Left ventricle myocardium inferior (tissue), 1 donor: ENCODE measurements around the gene CCDC167. TPM values are rescaled to one million over a fixed set of nuclear protein-coding genes. Genes with fewer than 3 reads are reported as not detected.

ENCODE experiments used
- DNase-seq: peaks from one replicate; pipeline ENCODE4 v3.0.0-alpha.2; 2020
- H3K27ac ChIP-seq: fragments of 200-600 bp; replicated peaks from 2 replicates; pipeline ENCODE4 v1.8.0; 2021
- H3K27me3 ChIP-seq: fragments of 200-600 bp; 2 replicates; pipeline ENCODE4 v1.8.0; 2021; ENCODE audit warnings: low read depth
- H3K36me3 ChIP-seq: fragments of 200-600 bp; 2 replicates; pipeline ENCODE4 v1.8.0; 2021
- H3K4me1 ChIP-seq: fragments of 200-600 bp; 2 replicates; pipeline ENCODE4 v1.8.0; 2021
- H3K4me3 ChIP-seq: fragments of 200-600 bp; 2 replicates; pipeline ENCODE4 v1.8.0; 2021; ENCODE audit warnings: mild to moderate bottlenecking, moderate library complexity
- H3K9me3 ChIP-seq: fragments of 200-600 bp; replicated peaks from 2 replicates; pipeline ENCODE4 v1.8.0; 2021
- intact Hi-C: fragments of 100-400 bp; cut with micrococcal nuclease; formaldehyde crosslinking; loops from one replicate; pipeline ENCODE4 v1.11.0; 2022
- total RNA-seq: library from RNA; stranded (reverse); fragmentation: NEBNext Ultra II Directional; extraction: Animal tissue kit (Norgen Biotek cat#: 25700); gene quantifications from one replicate; pipeline ENCODE4 v1.2.1, GENCODE V29; 2021
- TF ChIP-seq, protein P1 (sequence below): fragments of 200-600 bp; IDR thresholded peaks from 2 replicates; pipeline ENCODE4 v1.8.0; 2021; ENCODE audit warnings: antibody characterized with exemption, mild to moderate bottlenecking, borderline replicate concordance
- donor health status: DM: no; HTN: yes; CAD: no; lungs with severe emphysema.

The CCDC167 gene
- total RNA-seq, 1 donor from 2014 or later = 28.1 TPM

DNA sequence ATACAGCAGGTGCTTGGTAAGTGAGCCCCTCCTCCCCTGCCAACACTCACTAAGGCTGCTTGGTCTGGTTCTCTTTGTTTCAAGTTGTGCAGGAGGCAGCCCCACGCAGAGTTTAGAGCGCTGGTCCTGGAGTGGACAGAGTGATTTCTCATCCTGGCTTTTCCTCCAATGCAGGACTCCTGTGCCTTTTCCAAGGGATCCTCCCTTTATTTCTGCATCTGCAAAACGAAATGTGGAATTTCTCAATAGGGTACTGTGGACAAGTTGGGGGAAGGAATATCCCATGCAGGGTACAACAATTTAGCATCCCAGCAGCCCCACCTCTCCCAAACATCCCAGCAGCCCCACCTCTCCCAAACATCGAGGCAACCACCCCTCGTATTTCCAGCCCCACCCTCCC lies 30.6 kb upstream of the CCDC167 start:
- intact Hi-C loops = no loop called here
- H3K36me3 ChIP-seq = no peaks in the 10 kb centered on the region
- H3K27me3 ChIP-seq = peaks cover 91% of the 10 kb centered on the region
- no peak overlapping the region for H3K4me3 ChIP-seq
- H3K9me3 ChIP-seq = no peaks in the 10 kb centered on the region
- H3K4me1 ChIP-seq = peaks cover 3% of the 10 kb centered on the region
- H3K27ac ChIP-seq = no peak overlapping the region
- no peak for DNase-seq
- TF ChIP-seq, protein P1, sequence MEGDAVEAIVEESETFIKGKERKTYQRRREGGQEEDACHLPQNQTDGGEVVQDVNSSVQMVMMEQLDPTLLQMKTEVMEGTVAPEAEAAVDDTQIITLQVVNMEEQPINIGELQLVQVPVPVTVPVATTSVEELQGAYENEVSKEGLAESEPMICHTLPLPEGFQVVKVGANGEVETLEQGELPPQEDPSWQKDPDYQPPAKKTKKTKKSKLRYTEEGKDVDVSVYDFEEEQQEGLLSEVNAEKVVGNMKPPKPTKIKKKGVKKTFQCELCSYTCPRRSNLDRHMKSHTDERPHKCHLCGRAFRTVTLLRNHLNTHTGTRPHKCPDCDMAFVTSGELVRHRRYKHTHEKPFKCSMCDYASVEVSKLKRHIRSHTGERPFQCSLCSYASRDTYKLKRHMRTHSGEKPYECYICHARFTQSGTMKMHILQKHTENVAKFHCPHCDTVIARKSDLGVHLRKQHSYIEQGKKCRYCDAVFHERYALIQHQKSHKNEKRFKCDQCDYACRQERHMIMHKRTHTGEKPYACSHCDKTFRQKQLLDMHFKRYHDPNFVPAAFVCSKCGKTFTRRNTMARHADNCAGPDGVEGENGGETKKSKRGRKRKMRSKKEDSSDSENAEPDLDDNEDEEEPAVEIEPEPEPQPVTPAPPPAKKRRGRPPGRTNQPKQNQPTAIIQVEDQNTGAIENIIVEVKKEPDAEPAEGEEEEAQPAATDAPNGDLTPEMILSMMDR = no peak

DNA sequence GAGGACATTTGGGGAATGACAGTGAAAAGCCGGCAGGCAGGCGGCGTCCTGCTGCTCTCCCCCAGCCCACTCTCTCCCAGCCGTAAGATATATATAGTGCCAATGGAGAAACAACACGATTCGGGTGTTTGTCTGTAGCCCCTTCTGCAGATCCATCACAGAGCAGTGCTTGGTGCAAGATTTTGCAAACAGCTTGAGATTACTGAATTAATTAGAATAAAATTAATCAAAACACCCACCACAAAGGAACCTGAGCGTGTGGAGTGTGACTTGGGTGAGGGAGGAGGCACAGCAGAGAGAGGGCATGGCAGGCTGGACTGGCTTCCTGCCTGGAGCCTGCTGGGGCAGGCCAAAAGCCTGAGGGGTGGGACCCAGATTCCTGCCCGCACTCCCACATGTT lies 28.8 kb upstream of the CCDC167 start:
- H3K4me3 ChIP-seq = no peak overlapping the region
- intact Hi-C loops = no loop called here
- H3K36me3 ChIP-seq = no peaks in the 10 kb centered on the region
- no peaks in the 10 kb centered on the region for H3K4me1 ChIP-seq
- TF ChIP-seq, protein P1 = no peak
- no peak for DNase-seq
- no peak overlapping the region for H3K27ac ChIP-seq
- H3K9me3 ChIP-seq = no peaks in the 10 kb centered on the region
- H3K27me3 ChIP-seq = peaks cover 73% of the 10 kb centered on the region

DNA sequence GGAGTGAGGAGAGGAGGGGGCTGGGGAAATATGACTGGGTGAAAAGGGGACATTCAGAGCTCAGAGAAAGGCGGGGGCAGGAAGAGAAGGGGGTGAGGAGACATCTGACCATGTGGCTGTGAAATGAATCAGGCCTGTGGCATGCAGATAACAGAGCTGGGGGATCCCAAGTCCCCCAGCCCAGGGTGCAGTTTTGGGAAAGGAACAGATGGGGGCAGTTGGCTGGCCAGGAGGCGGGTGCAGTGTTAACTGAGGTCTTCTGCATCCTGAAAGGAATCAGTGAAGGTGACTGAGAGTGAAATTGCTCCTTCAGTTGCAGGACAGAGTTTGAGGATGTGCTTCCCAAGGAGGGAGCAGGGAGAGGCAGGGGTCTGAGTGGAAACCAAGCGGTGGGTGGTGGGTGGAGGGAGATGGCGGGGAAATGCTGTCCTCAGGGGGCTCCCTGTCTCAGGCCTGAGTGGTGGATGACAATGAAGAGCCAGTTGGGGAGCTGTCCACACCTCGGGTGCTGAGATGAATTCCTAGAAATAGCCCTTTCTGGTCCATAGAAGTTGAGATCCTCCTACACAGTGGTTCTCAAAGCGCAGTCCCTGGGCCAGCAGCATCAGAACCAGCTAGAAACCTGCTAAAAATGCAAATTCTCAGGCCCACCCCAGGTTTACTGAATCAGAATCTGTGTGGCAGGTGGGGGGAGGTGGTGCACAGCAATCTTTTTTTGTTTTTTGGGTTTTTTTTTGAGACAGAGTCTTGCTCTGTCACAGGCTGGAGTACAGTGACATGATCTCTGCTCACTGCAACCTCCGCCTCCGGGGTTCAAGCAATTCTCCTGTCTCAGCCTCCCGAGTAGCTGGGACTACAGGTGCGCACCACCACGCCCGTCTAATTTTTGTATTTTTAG lies 26.0 kb upstream of the CCDC167 start:
- no peaks in the 10 kb centered on the region for H3K9me3 ChIP-seq
- DNase-seq = no peak
- H3K4me3 ChIP-seq = no peak overlapping the region
- intact Hi-C loops = no loop called here
- H3K4me1 ChIP-seq = no peaks in the 10 kb centered on the region
- no peaks in the 10 kb centered on the region for H3K36me3 ChIP-seq
- H3K27me3 ChIP-seq = peaks cover 72% of the 10 kb centered on the region
- TF ChIP-seq, protein P1 = no peak
- no peak overlapping the region for H3K27ac ChIP-seq

DNA sequence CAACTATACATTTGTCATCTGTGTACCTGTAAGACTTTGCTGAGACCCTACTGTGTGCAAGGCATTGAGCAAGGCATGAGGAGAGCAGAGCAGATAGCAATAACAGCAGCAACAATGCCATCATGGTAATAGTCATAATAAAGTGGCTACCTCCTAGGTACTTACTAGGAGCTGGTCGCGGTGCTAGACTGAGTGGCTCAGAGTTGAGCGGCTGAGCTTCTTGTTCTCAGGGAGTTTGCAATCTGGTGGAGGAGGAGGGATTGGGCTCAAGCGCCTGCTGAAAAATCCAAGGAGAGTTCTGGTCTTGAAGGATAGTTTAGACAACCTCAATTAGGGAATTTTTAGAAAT lies 25.3 kb upstream of the CCDC167 start:
- TF ChIP-seq, protein P1 = no peak
- no peak overlapping the region for H3K4me3 ChIP-seq
- intact Hi-C loops = no loop called here
- DNase-seq = no peak
- no peaks in the 10 kb centered on the region for H3K9me3 ChIP-seq
- H3K27ac ChIP-seq = no peak overlapping the region
- H3K4me1 ChIP-seq = no peaks in the 10 kb centered on the region
- H3K36me3 ChIP-seq = no peaks in the 10 kb centered on the region
- peaks cover 68% of the 10 kb centered on the region for H3K27me3 ChIP-seq

DNA sequence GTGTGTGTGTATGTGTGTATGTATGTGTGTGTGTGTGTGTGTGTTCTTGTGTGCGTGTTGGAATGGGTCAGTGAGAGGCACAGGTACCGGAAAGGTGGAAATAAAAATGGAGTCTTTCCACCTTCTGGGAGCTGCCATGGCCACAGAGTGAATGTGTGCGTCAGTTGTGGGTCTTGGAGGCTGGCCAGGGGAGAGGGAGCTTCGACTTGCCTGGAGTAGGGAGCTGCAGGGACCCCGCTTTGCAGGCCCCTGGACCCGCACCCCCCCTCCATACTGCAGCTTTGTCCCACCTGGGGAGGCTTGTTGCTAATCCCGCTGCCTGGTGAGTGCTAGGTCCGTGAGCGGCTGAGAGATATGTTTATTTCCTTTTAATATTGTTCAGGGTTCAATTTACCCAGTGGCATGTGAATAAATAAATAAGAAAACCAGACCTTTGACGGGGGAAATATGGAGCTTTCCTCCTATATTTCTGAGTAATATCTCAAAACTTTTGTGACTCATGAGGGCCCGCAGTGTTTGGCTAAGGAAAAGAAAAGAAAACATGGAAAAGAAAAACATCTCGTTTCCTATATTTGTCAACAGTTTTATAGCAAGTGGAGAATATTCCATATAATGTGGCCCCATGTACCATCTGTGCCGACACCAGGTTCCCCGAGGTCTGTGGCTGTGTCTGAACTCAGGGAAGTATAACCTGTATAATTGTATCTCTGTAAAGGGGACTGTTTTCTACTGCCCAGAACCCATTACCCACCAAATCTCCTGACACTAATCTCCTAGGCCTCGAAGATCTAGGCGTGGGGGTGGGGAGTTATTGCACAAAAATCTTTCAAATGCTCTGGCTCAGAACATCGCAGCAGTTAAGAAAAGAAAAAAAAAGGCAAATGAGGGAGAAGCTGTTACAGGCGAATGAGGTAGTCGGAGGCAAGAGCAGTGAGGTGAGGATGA lies 24.6 kb upstream of the CCDC167 start:
- Histone ChIP-seq H3K36me3 (no peaks in the 10 kb centered on the region), H3K27ac (no peak overlapping the region), H3K27me3 (peaks cover 64% of the 10 kb centered on the region), H3K9me3 (peaks cover under 1% of the 10 kb centered on the region), H3K4me3 (no peak overlapping the region), H3K4me1 (no peaks in the 10 kb centered on the region)
- TF ChIP-seq, protein P1 = no peak
- no peak for DNase-seq
- intact Hi-C loops = no loop called here
